GM19035 (cell line): Measurements from ENCODE around the gene PANK2.

ENCODE experiments used
- ATAC-seq: cut with Tn5 transposase; IDR thresholded peaks from one replicate; pipeline ENCODE4 v1.9.1; 2021; ENCODE audit not compliant: unreplicated experiment

PANK2 gene

DNA sequence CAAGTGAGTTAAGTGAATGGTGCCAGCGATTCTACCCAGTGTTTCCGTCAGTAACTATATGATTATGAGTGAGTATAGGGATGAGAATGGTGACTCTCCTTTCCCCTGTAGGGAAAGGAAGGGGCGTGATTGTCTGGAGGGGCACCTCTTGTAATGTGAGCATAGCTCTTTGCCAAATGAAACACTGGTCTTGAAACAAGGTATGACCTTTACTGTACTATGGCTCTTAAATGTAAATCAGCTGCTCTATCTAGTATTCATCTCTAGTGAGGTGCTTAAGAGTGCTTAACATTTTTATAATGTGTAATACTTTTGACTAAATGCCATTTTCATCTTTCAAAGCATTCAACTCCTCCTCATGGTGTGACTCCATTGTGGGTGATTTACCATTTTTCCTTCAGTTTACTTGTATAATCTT is 11.0 kb downstream of the PANK2 start:
- ATAC-seq = no peak

DNA sequence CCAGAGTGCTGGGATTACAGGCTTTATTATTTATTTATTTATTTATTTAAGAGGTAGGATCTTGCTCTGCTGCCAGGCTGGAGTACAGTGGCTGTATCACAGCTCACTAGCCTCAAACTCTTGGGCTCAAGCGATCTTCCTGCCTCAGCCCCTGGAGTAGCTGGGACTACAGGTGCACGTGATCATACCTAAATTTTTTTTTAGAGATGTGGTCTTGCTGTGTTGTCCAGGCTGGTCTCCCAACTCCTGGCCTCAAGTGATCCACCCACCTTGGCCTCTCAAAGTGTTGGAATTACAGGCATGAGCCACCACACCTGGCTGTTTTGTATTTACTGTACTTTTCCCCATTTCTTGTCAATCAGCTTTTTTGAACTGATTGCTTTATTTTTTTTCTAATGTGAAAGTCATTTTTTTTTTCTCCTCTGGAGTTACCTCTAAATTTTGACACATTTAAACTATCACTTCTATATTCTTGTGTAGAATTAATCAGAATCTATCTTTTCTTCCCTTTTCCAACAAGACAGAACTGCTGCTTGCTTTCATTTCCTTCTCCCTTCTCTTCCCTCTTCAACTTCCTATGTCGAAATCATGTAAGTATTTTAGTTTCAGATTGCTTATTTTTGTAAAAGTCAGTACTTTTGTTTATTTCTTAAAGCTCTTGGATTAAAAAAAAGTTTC is 12.0 kb downstream of the PANK2 start:
- no peak for ATAC-seq

GRCh38 chr20:3901706-3902440 is 12.7 kb downstream of the PANK2 start:
- ATAC-seq = no peak

- ATAC-seq = no peak
Measured at GRCh38 chr20:3902446-3902845, 13.3 kb downstream of the PANK2 start.

DNA sequence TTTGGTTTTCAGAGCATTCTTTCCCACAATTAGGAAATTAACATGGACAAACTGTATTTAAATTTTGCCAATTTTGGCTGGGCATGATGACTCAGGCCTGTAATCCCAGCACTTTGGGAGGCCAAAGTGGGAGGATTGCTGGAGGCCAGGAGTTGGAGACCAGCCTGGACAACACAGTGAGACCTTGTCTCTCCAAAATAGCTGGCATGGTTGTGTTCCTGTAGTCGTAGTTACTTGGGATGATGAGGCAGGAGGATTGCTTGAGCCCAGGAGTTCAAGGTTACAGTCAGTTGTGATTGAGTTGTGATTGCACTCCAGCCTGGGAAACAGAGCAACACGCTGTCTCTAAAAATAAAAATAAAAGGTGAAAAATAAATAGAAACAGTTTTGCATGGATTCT is 15.0 kb downstream of the PANK2 start:
- ATAC-seq = no peak

GRCh38 chr20:3904857-3905256 is 15.7 kb downstream of the PANK2 start:
- ATAC-seq = no peak

- peak; percentile 83 for ATAC-seq
Measured at GRCh38 chr20:3906744-3907721, 17.8 kb downstream of the PANK2 start.

GRCh38 chr20:3908667-3909066 is 19.5 kb downstream of the PANK2 start:
- ATAC-seq = no peak

GRCh38 chr20:3909952-3910366 is 20.8 kb downstream of the PANK2 start:
- no peak for ATAC-seq

- no peak for ATAC-seq
Measured at GRCh38 chr20:3910853-3911252, 21.7 kb downstream of the PANK2 start.

DNA sequence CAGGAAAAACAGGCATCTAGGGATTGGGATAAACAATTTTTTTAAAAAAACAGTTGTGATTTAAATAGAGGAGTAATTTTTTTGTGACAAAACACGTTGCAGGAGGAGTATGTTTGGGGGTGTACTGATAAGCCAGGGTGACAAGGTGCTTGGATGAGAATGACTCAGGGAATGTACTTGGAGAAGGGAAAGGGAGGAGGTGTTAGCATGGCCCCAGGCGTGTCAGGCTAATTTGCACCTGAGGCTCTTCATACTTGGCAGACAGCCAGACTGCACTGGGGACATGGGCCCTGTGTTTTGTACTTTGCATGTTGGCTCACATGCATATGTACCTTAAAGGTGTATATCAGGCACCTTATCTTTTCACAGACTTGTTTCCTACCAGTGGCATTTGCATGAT is 22.8 kb downstream of the PANK2 start:
- ATAC-seq = no peak

- ATAC-seq = no peak
Measured at GRCh38 chr20:3914446-3914845, 25.3 kb downstream of the PANK2 start.

GRCh38 chr20:3915691-3916090 is 26.5 kb downstream of the PANK2 start:
- ATAC-seq = no peak

DNA sequence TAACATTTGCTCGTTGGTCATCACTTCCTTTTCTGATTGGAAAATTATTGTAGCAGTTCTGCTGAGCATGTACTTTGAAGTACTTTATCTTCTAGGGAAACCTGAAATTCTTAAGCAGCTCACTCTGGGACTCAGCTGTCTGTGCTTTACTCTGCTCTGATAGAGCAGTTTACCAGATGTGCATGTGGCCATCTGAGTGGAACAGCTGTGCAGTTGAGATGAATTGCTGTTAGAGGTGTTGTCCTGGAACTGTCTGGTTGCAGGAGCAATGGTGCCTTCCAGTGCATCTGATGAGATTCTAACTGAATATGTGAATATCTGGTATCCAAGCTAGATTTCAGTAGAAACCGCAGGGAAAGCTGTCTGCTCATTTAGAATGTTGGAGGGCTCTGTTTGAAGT is 27.2 kb downstream of the PANK2 start:
- ATAC-seq = no peak

GRCh38 chr20:3919352-3919751 is 30.2 kb downstream of the PANK2 start:
- ATAC-seq = no peak

GRCh38 chr20:3922223-3922982 is 33.2 kb downstream of the PANK2 start:
- ATAC-seq = no peak

DNA sequence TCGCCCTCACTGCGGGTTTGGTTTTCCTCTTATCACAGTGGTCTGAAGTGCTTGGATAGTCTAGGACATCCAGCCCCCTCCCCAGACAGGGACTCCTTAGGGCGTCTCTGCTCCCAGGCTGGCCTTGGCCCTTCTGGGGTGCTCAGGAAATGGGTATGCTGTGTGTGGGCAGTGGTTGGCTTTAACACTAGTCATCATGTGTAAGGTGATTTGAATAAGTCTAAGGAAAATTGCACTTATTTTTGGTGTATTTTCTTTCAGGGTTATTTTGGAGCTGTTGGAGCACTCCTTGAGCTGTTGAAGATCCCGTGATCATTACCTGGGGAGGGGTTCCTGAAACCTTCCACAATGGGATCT is 33.8 kb downstream of the PANK2 start:
- ATAC-seq = no peak

DNA sequence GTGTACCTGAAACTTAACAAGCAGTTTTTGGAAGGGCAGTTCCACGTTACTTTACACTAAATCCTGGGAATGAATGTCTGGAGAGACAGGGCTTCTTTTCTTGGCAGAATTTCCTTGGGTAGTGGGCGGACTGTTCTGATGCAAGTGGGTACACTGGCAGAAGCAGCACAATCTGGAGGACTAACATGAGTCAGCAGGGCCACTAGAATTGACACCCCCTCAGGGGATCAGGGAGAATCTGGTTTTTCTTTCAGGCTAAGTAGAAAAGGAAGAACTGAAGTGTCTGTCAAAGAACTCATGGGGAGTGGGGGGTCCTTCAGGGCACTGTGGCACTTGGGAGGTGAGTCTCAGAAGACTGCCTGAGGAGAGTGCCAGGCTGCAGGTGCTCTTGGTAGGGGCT is 34.6 kb downstream of the PANK2 start:
- ATAC-seq = no peak

DNA sequence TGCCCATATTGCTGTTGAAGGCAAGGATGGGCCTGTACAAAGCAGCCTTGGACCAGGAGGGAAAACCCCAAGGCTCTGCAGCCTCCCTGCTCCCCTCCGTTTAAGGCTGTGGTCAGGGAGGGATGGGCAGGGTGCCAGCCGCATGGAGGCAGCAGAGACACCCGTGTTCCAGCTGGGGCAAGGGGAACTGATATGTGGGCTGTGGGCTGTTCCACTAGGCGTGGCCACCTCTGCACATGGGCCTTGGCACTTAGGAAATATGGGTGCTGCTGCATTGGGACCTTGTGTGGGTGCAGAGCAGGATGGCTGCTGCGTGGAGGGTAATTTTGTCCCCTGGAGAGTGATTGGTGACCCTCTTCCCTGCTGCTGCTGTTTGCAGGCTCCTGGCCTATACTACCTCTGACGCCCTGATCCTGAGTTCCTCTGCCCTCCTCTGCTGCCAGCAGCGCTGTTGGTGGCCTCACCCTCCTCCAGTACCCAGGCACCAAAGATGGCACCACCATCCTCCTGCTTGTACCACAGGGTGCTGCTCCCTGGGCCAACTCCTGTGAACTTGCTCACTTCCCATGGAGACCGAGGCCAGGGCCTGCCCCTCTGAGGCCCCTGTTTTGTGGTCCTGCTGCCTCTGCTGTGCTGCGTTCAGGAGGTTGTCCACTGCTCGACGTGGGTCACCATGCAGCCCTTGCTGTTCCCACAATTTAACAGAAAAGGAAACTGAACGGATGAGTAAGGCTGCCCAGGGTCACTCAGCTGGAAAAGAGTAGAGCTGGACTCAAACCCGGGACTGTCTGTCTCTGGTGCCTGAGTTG is 35.3 kb downstream of the PANK2 start:
- no peak for ATAC-seq

GRCh38 chr20:3925113-3925695 is 36.0 kb downstream of the PANK2 start:
- no peak for ATAC-seq
